K562 (cell line): ENCODE data around the gene ARHGEF10L. TPM values are rescaled to one million over a fixed set of nuclear protein-coding genes. Genes with fewer than 3 reads are reported as not detected.

Experiments
- ATAC-seq: fragments of 200-7000 bp; cut with Tn5 transposase; 3 replicates; pipeline ENCODE4 v1.9.1; 2020; ENCODE audit warnings: moderate library complexity
- BruUV-seq: library from RNA; stranded (reverse); fragments of 400-500 nt; replicated peaks from 2 replicates; lab custom pipeline; 2021; lab: Mats Ljungman, UMichigan
- CTCF ChIA-PET: fragments of 300-600 bp; formaldehyde crosslinking; extraction: SDS; loops from one replicate; lab custom pipeline; 2021; ENCODE audit warnings: low intra/inter-chr PET ratio; lab: Yijun Ruan, JAX
- POLR2A ChIA-PET: fragments of 300-600, 350-650 bp; sonication (Branson Sonifier 250); formaldehyde crosslinking; extraction: SDS; loops from one replicate; lab custom pipeline; 2021; ENCODE audit warnings: antibody characterized with exemption, inconsistent platforms; lab: Yijun Ruan, JAX
- DNase-seq, 4 experiments: peaks; one replicate each; pipeline versions ENCODE4 v3.0.0 to v3.0.0-alpha.2; 2011 to 2018; ENCODE audit warnings: low spot score in 3 of 4, mixed read lengths in 3 of 4; ENCODE audit errors: extremely low read depth in 1 of 4
- FAIRE-seq: peaks from 2 replicates; lab custom pipeline; 2011; peaks lifted over from hg19 to GRCh38; lab: Jason Lieb, UNC
- H2AFZ ChIP-seq: 2 replicates; pipeline ENCODE4 v1.6.0; 2011; ENCODE audit warnings: low read depth, low read length, control low read depth, inconsistent platforms
- H3K27ac ChIP-seq: fragments of 200-600 bp; 3 replicates; pipeline ENCODE4 v1.8.0; 2011; ENCODE audit warnings: low read depth, mild to moderate bottlenecking, control low read depth, inconsistent platforms, low read length, moderate library complexity, mixed read lengths; ENCODE audit errors: extremely low read depth
- H3K27me3 ChIP-seq, 2 experiments: fragments of 300-600 bp in 1 of 2; 2 replicates in 1 of 2; 3 replicates in 1 of 2; pipeline versions ENCODE4 v1.6.0 to v1.8.0; 2011; ENCODE audit warnings: inconsistent platforms in 2 of 2, low read length in 2 of 2, mild to moderate bottlenecking in 1 of 2, mixed read lengths in 1 of 2, moderate library complexity in 1 of 2; ENCODE audit not compliant: control insufficient read depth in 2 of 2, insufficient read depth in 2 of 2
- H3K36me3 ChIP-seq: fragments of 300-600 bp; 3 replicates; pipeline ENCODE4 v1.8.0; 2011; ENCODE audit warnings: mild to moderate bottlenecking, low read length, inconsistent platforms; ENCODE audit not compliant: control insufficient read depth, insufficient read depth
- H3K4me1 ChIP-seq, 2 experiments: fragments of 200-600 bp in 1 of 2; replicated peaks in 1 of 2; 2 replicates in 1 of 2; 3 replicates in 1 of 2; pipeline versions ENCODE4 v1.5.1 to v1.8.0; 2011; ENCODE audit warnings: inconsistent platforms in 2 of 2, low read length in 2 of 2, mild to moderate bottlenecking in 1 of 2, mixed read lengths in 1 of 2, moderate library complexity in 1 of 2; ENCODE audit not compliant: control insufficient read depth in 2 of 2, insufficient read depth in 2 of 2
- H3K4me2 ChIP-seq: 2 replicates; pipeline ENCODE4 v1.6.1; 2011; ENCODE audit warnings: low read length, control low read depth, inconsistent platforms, mixed read lengths; ENCODE audit not compliant: insufficient read depth
- H3K4me3 ChIP-seq: fragments of 200-600 bp; sonication (generic), shearing (Covaris generic); 2 replicates; pipeline ENCODE4 v1.5.1; 2016; ENCODE audit warnings: control low read depth, inconsistent platforms
- H3K79me2 ChIP-seq: fragments of 200-600 bp; 3 replicates; pipeline ENCODE4 v1.8.0; 2011; ENCODE audit warnings: low read length, inconsistent platforms; ENCODE audit not compliant: control insufficient read depth, insufficient read depth
- H3K9ac ChIP-seq, 2 experiments: 2 replicates each; pipeline versions ENCODE4 v1.6.0 to v1.6.1; 2011; ENCODE audit warnings: low read depth in 2 of 2, low read length in 2 of 2, control low read depth in 1 of 2, inconsistent platforms in 1 of 2, mild to moderate bottlenecking in 1 of 2, mixed read lengths in 1 of 2; ENCODE audit not compliant: insufficient read depth in 1 of 2
- H3K9me1 ChIP-seq: one replicate; pipeline ENCODE4 v1.6.0; 2011; ENCODE audit warnings: inconsistent platforms, mild to moderate bottlenecking, low read length, moderate library complexity; ENCODE audit not compliant: control insufficient read depth, insufficient read depth
- H3K9me3 ChIP-seq: replicated peaks from 2 replicates; pipeline ENCODE4 v1.5.1; 2011; ENCODE audit warnings: low read depth, low read length, inconsistent platforms; ENCODE audit not compliant: control insufficient read depth, insufficient read depth
- H4K20me1 ChIP-seq: replicated peaks from 2 replicates; pipeline ENCODE4 v1.6.1; 2011; ENCODE audit warnings: low read length, inconsistent platforms, mixed read lengths; ENCODE audit not compliant: control insufficient read depth, insufficient read depth
- HEY1 ChIP-seq: fragments of 250-450 bp; sonication (Bioruptor Pico); IDR thresholded peaks from 2 replicates; pipeline ENCODE4 v1.5.0; 2020; ENCODE audit warnings: mild to moderate bottlenecking, moderate library complexity, borderline replicate concordance
- HMGN3 ChIP-seq: IDR thresholded peaks from 2 replicates; pipeline ENCODE4 v1.6.1; 2011; ENCODE audit warnings: borderline replicate concordance, low read depth, mild to moderate bottlenecking, mixed read lengths, low read length; ENCODE audit not compliant: insufficient read length; ENCODE audit errors: extremely low read depth
- NRF1 ChIP-seq, 2 experiments: fragments of 450-650 bp; IDR thresholded peaks in 1 of 2; conservative IDR thresholded peaks in 1 of 2; 2 replicates each; pipeline ENCODE4 v1.6.1; 2014; ENCODE audit warnings: mild to moderate bottlenecking in 2 of 2
- PKNOX1 ChIP-seq: fragments of 450-650 bp; IDR thresholded peaks from 2 replicates; pipeline ENCODE4 v1.6.1; 2016
- WGBS: fragments of 100-300 bp; shearing (Covaris generic); methylation state at CpG from one replicate; pipeline ENCODE4 v1.1.6; 2016; ENCODE audit warnings: low coverage, mixed read lengths; ENCODE audit not compliant: insufficient coverage; ENCODE audit errors: missing lambda C conversion rate; 5-methylcytosine and 5-hydroxymethylcytosine counted together
- in situ Hi-C: fragments of 300-500 bp; cut with MboI; formaldehyde crosslinking; loops from 4 replicates; pipeline ENCODE4 v1.15.0; 2018; ENCODE audit warnings: inconsistent platforms, mixed read lengths
- intact Hi-C: fragments of 100-400 bp; cut with micrococcal nuclease; formaldehyde crosslinking; loops from 2 replicates; pipeline ENCODE4 v1.14.2; 2022
- polyA plus RNA-seq, 8 experiments: library from polyadenylated mRNA; depleted of rRNA in 4 of 8; stranded (reverse) in 5 of 8; unstranded in 3 of 8; fragments of >200 nt; fragmentation: Nextera tagmentation in 2 of 8; fragmentation: Illumina TruSeq in 1 of 8; extraction: Ambion mirVana in 2 of 8; extraction: Trizol in 1 of 8; gene quantifications; 2 replicates each; pipeline versions ENCODE4 v1.2.1 to v1.2.3, GENCODE V29; 2011 to 2014; ENCODE audit warnings: inconsistent platforms in 1 of 8, missing spikeins in 1 of 8
- total RNA-seq, 7 experiments: library from RNA; depleted of rRNA in 6 of 7; stranded (reverse); fragments of >200 nt in 6 of 7; fragmentation: Illumina TruSeq in 2 of 7; extraction: Trizol in 2 of 7; gene quantifications; 2 replicates each; pipeline versions ENCODE4 v1.2.1 to v1.2.3, GENCODE V29; 2011 to 2021; ENCODE audit warnings: low replicate concordance in 1 of 7

The ARHGEF10L gene
- total and polyA plus RNA-seq, 9 of the 15 experiments (the other 6 are each of a cell fraction or from before 2014, with no cell fraction given), result 0.09 to 0.13 TPM; not detected in 7

GRCh38 chr1:17717594-17718535, 178.4 kb downstream of the ARHGEF10L start:
- H3K4me1 ChIP-seq, result no peaks in the 10 kb centered on the region; a peak in 1 of 5 replicates
- no TSS peak for BruUV-seq
- 0 out of 2 replicates have a peak, but pooled peaks cover 3% of the 10 kb centered on the region for H4K20me1 ChIP-seq
- H3K9me3 ChIP-seq, result no peaks in the 10 kb centered on the region
- ATAC-seq (no peak), FAIRE-seq (no peak)
- no peak overlapping the region for H3K4me2 ChIP-seq
- H2AFZ ChIP-seq, result no peak overlapping the region
- POLR2A ChIA-PET, result interaction anchor here (0.7 kb wide), 2 partner anchors 35 to 157 kb away, joined by 3 read pairs; no protein-coding TSS in a partner anchor
- H3K9me1 ChIP-seq, result no peaks in the 10 kb centered on the region
- no peaks in the 10 kb centered on the region for H3K79me2 ChIP-seq
- no peak overlapping the region for H3K27ac ChIP-seq
- H3K9ac ChIP-seq, result no peak overlapping the region
- intact Hi-C loops, result no loop called here
- CTCF ChIA-PET, result no interaction called here
- H3K36me3 ChIP-seq, result no peaks in the 10 kb centered on the region
- TF ChIP-seq PKNOX1 (peak; percentile 8; the same call in 1 of the 2 replicates), HMGN3 (no peak), NRF1 (conservative IDR thresholded peaks at IDR 0.05 in 1 of 2, IDR thresholded peaks at IDR 0.05 in 1 of 2) (peak; percentile 41 to 54; a peak in 3 of 4 replicates), HEY1 (no peak)
- TF ChIP-seq, all 486 proteins: peak for 2
- Histone ChIP-seq H3K4me3 (no peak overlapping the region), H3K27me3 (peaks cover 13 to 48% of the 10 kb centered on the region in 2 experiments; a peak in 3 of 5 replicates)
- WGBS, result 1% methylated on average over 25 of the region's 25 CpGs
- DNase-seq, result no peak
- in situ Hi-C loops, result no loop called here
